ENCODE measurements around the gene SVOP.

The SVOP gene

GRCh38 chr12:108928695-108929094 lies 92.2 kb downstream of the SVOP start:
- Mint-ChIP-seq H3K4me1 (ENCODE audit: low read depth in 2 of 2) (no peaks in the 10 kb centered on the region), H3K27me3 (peaks cover 0 to 1% of the 10 kb centered on the region in 2 donors), H3K27ac (no peak overlapping the region), H3K4me3 (no peak overlapping the region), H3K9me3 (peaks cover 0 to 1% of the 10 kb centered on the region in 2 donors), H3K36me3 (ENCODE audit: insufficient read depth) (no peaks in the 10 kb centered on the region)
- DNase-seq (no peak), ATAC-seq (replicated peaks) (no peak)

GRCh38 chr12:108922918-108923317 lies 98.0 kb downstream of the SVOP start:
- Mint-ChIP-seq H3K4me3 (no peak overlapping the region), H3K27me3 (no peaks in the 10 kb centered on the region), H3K27ac (no peak overlapping the region), H3K4me1 (ENCODE audit: low read depth in 2 of 2) (no peaks in the 10 kb centered on the region), H3K36me3 (ENCODE audit: insufficient read depth) (no peaks in the 10 kb centered on the region), H3K9me3 (peaks cover 0 to 1% of the 10 kb centered on the region in 2 donors)
- ATAC-seq (replicated peaks): no peak
- DNase-seq: no peak

- Mint-ChIP-seq H3K27me3 (no peaks in the 10 kb centered on the region), H3K9me3 (peaks cover 0 to 1% of the 10 kb centered on the region in 2 donors), H3K27ac (no peak overlapping the region), H3K36me3 (ENCODE audit: insufficient read depth) (no peaks in the 10 kb centered on the region), H3K4me3 (no peak overlapping the region), H3K4me1 (ENCODE audit: low read depth in 2 of 2) (no peaks in the 10 kb centered on the region)
- DNase-seq (no peak), ATAC-seq (replicated peaks) (no peak)
Measured at GRCh38 chr12:108921946-108922345, 98.9 kb downstream of the SVOP start.

- H3K27me3 Mint-ChIP-seq: peaks cover 0 to under 1% of the 10 kb centered on the region in 2 donors
- no peak overlapping the region for H3K27ac Mint-ChIP-seq
- no peaks in the 10 kb centered on the region for H3K36me3 Mint-ChIP-seq (ENCODE audit: insufficient read depth)
- H3K9me3 Mint-ChIP-seq: no peaks in the 10 kb centered on the region
- ATAC-seq (replicated peaks) (no peak), DNase-seq (no peak)
- no peak overlapping the region for H3K4me3 Mint-ChIP-seq
- no peaks in the 10 kb centered on the region for H3K4me1 Mint-ChIP-seq (ENCODE audit: low read depth in 2 of 2)
Measured at GRCh38 chr12:108918960-108919642, 101.8 kb downstream of the SVOP start.

GRCh38 chr12:108918206-108918605 lies 102.7 kb downstream of the SVOP start:
- Mint-ChIP-seq H3K9me3 (no peaks in the 10 kb centered on the region), H3K36me3 (ENCODE audit: insufficient read depth) (no peaks in the 10 kb centered on the region), H3K27me3 (peaks cover 0 to 8% of the 10 kb centered on the region in 2 donors), H3K4me1 (ENCODE audit: low read depth in 2 of 2) (peaks cover 0 to 2% of the 10 kb centered on the region in 2 donors), H3K4me3 (no peak overlapping the region), H3K27ac (no peak overlapping the region)
- DNase-seq (no peak), ATAC-seq (replicated peaks) (no peak)

GRCh38 chr12:108916336-108916735 lies 104.5 kb downstream of the SVOP start:
- ATAC-seq (replicated peaks) (no peak), DNase-seq (no peak)
- H3K4me1 Mint-ChIP-seq (ENCODE audit: low read depth in 2 of 2): peaks cover 0 to 2% of the 10 kb centered on the region in 2 donors
- peaks cover 0 to 8% of the 10 kb centered on the region in 2 donors for H3K27me3 Mint-ChIP-seq
- no peak overlapping the region for H3K4me3 Mint-ChIP-seq
- H3K36me3 Mint-ChIP-seq (ENCODE audit: insufficient read depth): no peaks in the 10 kb centered on the region
- no peaks in the 10 kb centered on the region for H3K9me3 Mint-ChIP-seq
- H3K27ac Mint-ChIP-seq: no peak overlapping the region

GRCh38 chr12:108915632-108916133 lies 105.2 kb downstream of the SVOP start:
- ATAC-seq (replicated peaks) (no peak), DNase-seq (no peak)
- Mint-ChIP-seq H3K36me3 (ENCODE audit: insufficient read depth) (no peaks in the 10 kb centered on the region), H3K4me1 (ENCODE audit: low read depth in 2 of 2) (peaks cover 0 to 2% of the 10 kb centered on the region in 2 donors), H3K27ac (no peak overlapping the region), H3K9me3 (no peaks in the 10 kb centered on the region), H3K4me3 (no peak overlapping the region), H3K27me3 (peaks cover 0 to 8% of the 10 kb centered on the region in 2 donors)

- Mint-ChIP-seq H3K4me1 (ENCODE audit: low read depth in 2 of 2) (peaks cover 0 to 2% of the 10 kb centered on the region in 2 donors), H3K27me3 (peaks cover 0 to 8% of the 10 kb centered on the region in 2 donors), H3K9me3 (no peaks in the 10 kb centered on the region), H3K4me3 (no peak overlapping the region), H3K36me3 (ENCODE audit: insufficient read depth) (no peaks in the 10 kb centered on the region), H3K27ac (no peak overlapping the region)
- no peak for DNase-seq
- ATAC-seq (replicated peaks): no peak
Measured at GRCh38 chr12:108914121-108914531, 106.7 kb downstream of the SVOP start.

GRCh38 chr12:108912361-108912760 lies 108.5 kb downstream of the SVOP start:
- Mint-ChIP-seq H3K27me3 (peaks cover under 1 to 17% of the 10 kb centered on the region in 2 donors), H3K4me1 (ENCODE audit: low read depth in 2 of 2) (peaks cover 0 to 2% of the 10 kb centered on the region in 2 donors), H3K27ac (no peak overlapping the region), H3K9me3 (no peaks in the 10 kb centered on the region), H3K4me3 (no peak overlapping the region), H3K36me3 (ENCODE audit: insufficient read depth) (no peaks in the 10 kb centered on the region)
- ATAC-seq (replicated peaks): no peak
- no peak for DNase-seq

- H3K36me3 Mint-ChIP-seq (ENCODE audit: insufficient read depth): no peaks in the 10 kb centered on the region
- no peak overlapping the region for H3K4me3 Mint-ChIP-seq
- DNase-seq (no peak), ATAC-seq (replicated peaks) (no peak)
- peaks cover 0 to 2% of the 10 kb centered on the region in 2 donors for H3K4me1 Mint-ChIP-seq (ENCODE audit: low read depth in 2 of 2)
- H3K9me3 Mint-ChIP-seq: no peaks in the 10 kb centered on the region
- peaks cover 5 to 22% of the 10 kb centered on the region in 2 donors for H3K27me3 Mint-ChIP-seq
- no peak overlapping the region for H3K27ac Mint-ChIP-seq
Measured at GRCh38 chr12:108911915-108912314, 109.0 kb downstream of the SVOP start.

- Mint-ChIP-seq H3K27ac (no peak overlapping the region), H3K9me3 (no peaks in the 10 kb centered on the region), H3K4me3 (no peak overlapping the region), H3K4me1 (ENCODE audit: low read depth in 2 of 2) (peaks cover 0 to 2% of the 10 kb centered on the region in 2 donors), H3K27me3 (peaks cover 14 to 37% of the 10 kb centered on the region in 2 donors), H3K36me3 (ENCODE audit: insufficient read depth) (no peaks in the 10 kb centered on the region)
- ATAC-seq (replicated peaks) (no peak), DNase-seq (no peak)
Measured at GRCh38 chr12:108910336-108910735, 110.5 kb downstream of the SVOP start.

GRCh38 chr12:108907839-108908351 lies 113.0 kb downstream of the SVOP start:
- ATAC-seq (replicated peaks) (no peak), DNase-seq (no peak)
- Mint-ChIP-seq H3K27ac (no peak overlapping the region), H3K9me3 (no peaks in the 10 kb centered on the region), H3K4me3 (no peak overlapping the region), H3K36me3 (ENCODE audit: insufficient read depth) (no peaks in the 10 kb centered on the region), H3K27me3 (peaks cover 14 to 29% of the 10 kb centered on the region in 2 donors), H3K4me1 (ENCODE audit: low read depth in 2 of 2) (no peaks in the 10 kb centered on the region)

- no peak for ATAC-seq (replicated peaks)
- Mint-ChIP-seq H3K4me1 (ENCODE audit: low read depth in 2 of 2) (no peaks in the 10 kb centered on the region), H3K27me3 (peaks cover 14 to 29% of the 10 kb centered on the region in 2 donors), H3K27ac (no peak overlapping the region), H3K4me3 (no peak overlapping the region), H3K9me3 (no peaks in the 10 kb centered on the region), H3K36me3 (ENCODE audit: insufficient read depth) (no peaks in the 10 kb centered on the region)
- no peak for DNase-seq
Measured at GRCh38 chr12:108906971-108907370, 113.9 kb downstream of the SVOP start.

GRCh38 chr12:108905725-108906124 lies 115.1 kb downstream of the SVOP start:
- Mint-ChIP-seq H3K36me3 (ENCODE audit: insufficient read depth) (no peaks in the 10 kb centered on the region), H3K4me3 (no peak overlapping the region), H3K4me1 (ENCODE audit: low read depth in 2 of 2) (no peaks in the 10 kb centered on the region), H3K9me3 (no peaks in the 10 kb centered on the region), H3K27me3 (peaks cover 14 to 29% of the 10 kb centered on the region in 2 donors), H3K27ac (peak overlapping the region in 1 of 2 donors; percentile 27)
- DNase-seq: no peak
- ATAC-seq (replicated peaks): peak; percentile 26
